Sigmoid colon (tissue), 7 donors: ENCODE measurements around the gene ADGRF3. TPM values are rescaled to one million over a fixed set of nuclear protein-coding genes. Genes with fewer than 3 reads are reported as not detected.
"Not testable (repeated sequence)": the region's sequence is repeated elsewhere in the genome, so short reads cannot be mapped to it uniquely, and the experiment has no call there.

ENCODE experiments used
- DNase-seq: peaks from one replicate; pipeline ENCODE4 v3.0.0-alpha.2; 2019
- H3K27ac ChIP-seq, 4 donors: fragments of 200-600 bp; sonication (generic); one replicate each; pipeline ENCODE4 v1.5.1; 2016 to 2019; ENCODE audit warnings: mild to moderate bottlenecking in 1 of 4
- H3K27me3 ChIP-seq, 3 donors: fragments of 200-600 bp; sonication (generic); one replicate each; pipeline ENCODE4 v1.5.1; 2019; ENCODE audit warnings: mild to moderate bottlenecking in 1 of 3
- H3K36me3 ChIP-seq, 4 donors: fragments of 200-600 bp; sonication (generic); one replicate each; pipeline ENCODE4 v1.5.1; 2016 to 2019
- H3K4me1 ChIP-seq, 4 donors: fragments of 200-600 bp; sonication (generic); one replicate each; pipeline ENCODE4 v1.5.1; 2017 to 2019
- H3K4me3 ChIP-seq, 4 donors: fragments of 200-600 bp; sonication (generic); one replicate each; pipeline ENCODE4 v1.5.1; 2017 to 2019; ENCODE audit warnings: mild to moderate bottlenecking in 2 of 4, moderate library complexity in 1 of 4
- H3K9me3 ChIP-seq, 4 donors: fragments of 200-600 bp in 3 of 4; sonication (generic) in 3 of 4; one replicate each; pipeline versions ENCODE4 v1.5.1 to v1.6.1; 2013 to 2019
- CTCF ChIP-seq, 4 experiments: fragments of 450-650 bp in 3 of 4; fragments of 200-600 bp in 1 of 4; IDR thresholded peaks; one replicate each; pipeline ENCODE4 v1.5.1; 2016 to 2019; ENCODE audit warnings: antibody characterized with exemption in 4 of 4, mild to moderate bottlenecking in 3 of 4, moderate library complexity in 2 of 4
- EP300 ChIP-seq, 4 donors: sonication (generic); formaldehyde crosslinking; IDR thresholded peaks; one replicate each; pipeline ENCODE4 v1.6.1; 2017; ENCODE audit warnings: antibody characterized with exemption in 4 of 4
- POLR2A ChIP-seq, 2 donors: fragments of 450-650 bp; IDR thresholded peaks; one replicate each; pipeline ENCODE4 v1.6.1; 2016; ENCODE audit warnings: antibody characterized with exemption in 2 of 2, mild to moderate bottlenecking in 2 of 2, moderate library complexity in 2 of 2
- POLR2AphosphoS5 ChIP-seq, 4 donors: sonication (generic); formaldehyde crosslinking; IDR thresholded peaks; one replicate each; pipeline ENCODE4 v1.6.1; 2017; ENCODE audit warnings: antibody characterized with exemption in 4 of 4
- WGBS, 2 donors: extraction: QIAGEN DNeasy Blood & Tissue Kit; methylation state at CpG; one replicate each; pipeline ENCODE4 v1.1.7; 2013; 5-methylcytosine and 5-hydroxymethylcytosine counted together
- intact Hi-C: fragments of 100-400 bp; cut with DNase I; formaldehyde crosslinking; loops from one replicate; pipeline ENCODE4 v1.15.1; 2023
- polyA plus RNA-seq, 3 donors: library from polyadenylated mRNA; stranded (reverse); fragments of 200-250 nt; gene quantifications; one replicate each; pipeline ENCODE4 v1.2.3, GENCODE V29; 2013
- total RNA-seq, 4 donors: library from RNA; depleted of rRNA; stranded (reverse); fragments of >200 nt; gene quantifications; one replicate each; pipeline ENCODE4 v1.1.0, GENCODE V29; 2016
- donor health status: healthy with polysubstance abuse.
- donor health status: Bipolar disorder and iron deficiency.
- donor health status: healthy.

The ADGRF3 gene
- total and polyA plus RNA-seq, 7 donors: 0.26 to 0.60 (median 0.28) TPM; not detected in 4

- WGBS, 2 donors: 88 to 92% methylated on average over 9 of the region's 9 CpGs
- H3K36me3 ChIP-seq: peaks cover 0 to 52% (median 2%) of the 10 kb centered on the region in 4 donors
Measured at GRCh38 chr2:26384183-26384582, 37.6 kb upstream of the ADGRF3 start.

GRCh38 chr2:26382564-26382963 is 36.0 kb upstream of the ADGRF3 start:
- H3K36me3 ChIP-seq: peaks cover 0 to 49% (median 2%) of the 10 kb centered on the region in 4 donors
- WGBS, 2 donors: 84 to 86% methylated on average over 3 of the region's 3 CpGs

More at GRCh38 chr2:26384183-26384582, 37.6 kb upstream of the ADGRF3 start:
- intact Hi-C loops: no loop called here
- no peak overlapping the region for H3K27ac ChIP-seq
- DNase-seq: no peak
- TF ChIP-seq EP300 (IDR thresholded peaks at IDR 0.05) (no peak), POLR2AphosphoS5 (IDR thresholded peaks at IDR 0.05) (no peak), CTCF (IDR thresholded peaks at IDR 0.05) (no peak)
- no peaks in the 10 kb centered on the region for H3K27me3 ChIP-seq
- H3K9me3 ChIP-seq: no peaks in the 10 kb centered on the region
- no peaks in the 10 kb centered on the region for H3K4me1 ChIP-seq
- H3K4me3 ChIP-seq: no peak overlapping the region

GRCh38 chr2:26380281-26380680 is 33.7 kb upstream of the ADGRF3 start:
- Histone ChIP-seq H3K27ac (no peak overlapping the region), H3K9me3 (no peaks in the 10 kb centered on the region), H3K4me3 (no peak overlapping the region), H3K27me3 (no peaks in the 10 kb centered on the region), H3K4me1 (no peaks in the 10 kb centered on the region), H3K36me3 (peaks cover 0 to 44% (median 3%) of the 10 kb centered on the region in 4 donors)
- TF ChIP-seq CTCF (IDR thresholded peaks at IDR 0.05) (no peak), POLR2A (IDR thresholded peaks at IDR 0.05) (no peak), POLR2AphosphoS5 (IDR thresholded peaks at IDR 0.05) (no peak), EP300 (IDR thresholded peaks at IDR 0.05) (no peak)
- WGBS, 2 donors: 76 to 86% methylated on average over 2 of the region's 2 CpGs
- DNase-seq: no peak
- intact Hi-C loops: no loop called here

More at GRCh38 chr2:26382564-26382963, 36.0 kb upstream of the ADGRF3 start:
- TF ChIP-seq POLR2A (IDR thresholded peaks at IDR 0.05) (no peak), CTCF (IDR thresholded peaks at IDR 0.05) (no peak), POLR2AphosphoS5 (IDR thresholded peaks at IDR 0.05) (no peak), EP300 (IDR thresholded peaks at IDR 0.05) (no peak)
- no peak overlapping the region for H3K4me3 ChIP-seq
- no peak for DNase-seq
- intact Hi-C loops: no loop called here
- H3K9me3 ChIP-seq: no peaks in the 10 kb centered on the region
- no peak overlapping the region for H3K27ac ChIP-seq
- no peaks in the 10 kb centered on the region for H3K4me1 ChIP-seq
- H3K27me3 ChIP-seq: no peaks in the 10 kb centered on the region

GRCh38 chr2:26376799-26377198 is 30.2 kb upstream of the ADGRF3 start:
- no peak overlapping the region for H3K4me3 ChIP-seq
- TF ChIP-seq CTCF (IDR thresholded peaks at IDR 0.05) (no peak), POLR2A (IDR thresholded peaks at IDR 0.05) (no peak), POLR2AphosphoS5 (IDR thresholded peaks at IDR 0.05) (no peak)
- intact Hi-C loops: no loop called here
- peaks cover 0 to 53% (median 9%) of the 10 kb centered on the region in 4 donors for H3K36me3 ChIP-seq
- no peaks in the 10 kb centered on the region for H3K27me3 ChIP-seq
- no peaks in the 10 kb centered on the region for H3K4me1 ChIP-seq
- no peak overlapping the region for H3K27ac ChIP-seq
- no peak for DNase-seq
- H3K9me3 ChIP-seq: no peaks in the 10 kb centered on the region
- 81 to 91% methylated on average over 1 of the region's 1 CpG for whole genome bisulfite sequencing, 2 donors

GRCh38 chr2:26370909-26371308 is 24.3 kb upstream of the ADGRF3 start:
- H3K4me1 ChIP-seq, DNase-seq, H3K9me3 ChIP-seq, H3K27me3 ChIP-seq, intact Hi-C loops, H3K4me3 ChIP-seq, H3K27ac ChIP-seq: not testable (repeated sequence)
- H3K36me3 ChIP-seq: peaks cover 0 to 63% (median 9%) of the 10 kb centered on the region in 4 donors
- 94 to 95% methylated on average over 17 to 22 of the region's 31 CpGs for WGBS, 2 donors

GRCh38 chr2:26369664-26370063 is 23.1 kb upstream of the ADGRF3 start:
- intact Hi-C loops, H3K27ac ChIP-seq, H3K4me3 ChIP-seq, H3K9me3 ChIP-seq, H3K4me1 ChIP-seq, H3K27me3 ChIP-seq, DNase-seq: not testable (repeated sequence)
- H3K36me3 ChIP-seq: peaks cover 0 to 55% (median 2%) of the 10 kb centered on the region in 4 donors
- 48 to 61% methylated on average over 2 of the region's 2 CpGs for WGBS, 2 donors
